Stimulated activated CD4-positive, alpha-beta T cell treated with anti-CD3 and anti-CD28 coated beads, Interleukin-1b, Interleukin-23, amount 100 ng/mL, for 4 hours (primary cell): ENCODE data around the gene RNGTT.

Experiments
- DNase-seq, 2 donors: peaks; one replicate each; pipeline ENCODE4 v3.0.0-alpha.2; 2020; ENCODE audit warnings: low read depth in 2 of 2

The RNGTT gene

DNA sequence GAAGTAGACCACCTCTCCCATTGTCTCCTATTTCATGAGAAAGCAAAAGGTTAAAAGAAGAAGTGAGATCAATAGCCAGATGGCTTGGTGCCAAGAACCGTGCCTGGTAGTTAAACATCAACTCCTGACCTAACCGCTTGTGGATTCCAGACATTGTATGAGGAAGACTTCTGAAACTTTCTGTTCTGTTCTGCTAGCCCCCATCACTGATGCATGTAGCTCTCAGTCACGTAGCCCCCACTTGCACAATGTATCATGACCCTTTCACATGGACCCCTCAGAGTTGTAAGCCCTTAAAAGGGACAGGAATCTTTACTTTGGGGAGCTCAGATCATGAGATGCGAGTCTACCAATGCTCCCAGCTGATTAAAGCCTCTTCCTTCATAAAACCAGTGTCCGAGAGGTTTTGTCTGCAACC is 301.2 kb downstream of the RNGTT start:
- no peak for DNase-seq

GRCh38 chr6:88661136-88661535 is 302.3 kb downstream of the RNGTT start:
- DNase-seq: no peak

DNA sequence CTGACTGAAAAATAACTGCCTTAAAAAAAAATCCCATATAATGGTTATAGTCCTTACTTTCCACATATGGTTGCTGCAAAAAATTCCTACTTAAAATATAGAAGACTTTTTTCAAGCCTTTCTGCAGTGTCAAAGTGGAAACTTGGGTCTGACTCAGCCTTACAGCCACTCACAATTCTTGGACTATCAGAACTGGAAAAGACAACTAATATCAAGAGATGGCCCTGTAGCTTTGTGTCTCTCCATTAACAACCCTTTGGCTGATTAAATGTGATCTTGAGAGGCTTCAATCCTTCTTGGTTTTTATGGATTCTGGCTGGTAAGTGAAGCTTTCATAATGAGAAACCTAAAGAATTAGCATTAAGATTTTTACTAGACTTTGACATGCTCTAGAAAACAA is 307.8 kb downstream of the RNGTT start:
- DNase-seq: no peak

DNA sequence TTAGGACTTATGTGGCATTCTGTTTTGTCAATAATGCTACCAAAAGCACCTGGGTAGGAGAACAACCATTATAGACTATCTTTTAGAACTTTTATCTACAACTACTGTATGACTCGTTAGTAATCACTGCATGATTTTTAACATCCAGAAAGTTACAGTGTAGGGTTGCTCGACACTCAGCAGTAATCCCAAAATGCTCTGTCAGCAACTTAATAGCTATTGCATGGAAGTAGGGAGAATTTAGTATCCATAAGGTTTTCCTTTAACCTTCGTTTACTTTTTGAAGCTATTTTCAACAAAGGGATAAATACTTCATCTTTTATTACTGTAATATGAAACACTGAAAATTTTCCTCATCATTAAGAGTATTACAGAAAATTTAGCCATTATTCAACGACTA is 309.5 kb downstream of the RNGTT start:
- DNase-seq: no peak

DNA sequence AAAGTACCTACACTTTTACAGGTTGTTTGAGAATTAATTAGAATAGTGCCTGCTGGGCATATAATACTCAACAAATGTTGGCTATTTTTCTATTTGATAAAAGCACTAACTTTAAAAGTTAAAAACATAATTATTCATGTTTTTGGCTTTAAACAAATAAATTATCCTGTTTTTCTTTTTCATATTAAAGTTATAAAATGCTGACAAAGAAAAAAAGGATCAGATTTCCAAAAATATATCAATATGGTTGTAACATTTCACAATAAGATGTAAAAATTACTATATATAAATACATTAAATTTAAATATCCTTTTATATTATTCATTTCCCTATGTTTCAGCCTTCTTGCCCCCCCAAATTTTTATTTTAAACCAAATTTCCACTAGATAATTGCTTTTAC is 312.0 kb downstream of the RNGTT start:
- DNase-seq: no peak

- no peak for DNase-seq
Measured at GRCh38 chr6:88650979-88651378, 312.4 kb downstream of the RNGTT start.

- DNase-seq: no peak
Measured at GRCh38 chr6:88650029-88650619, 313.3 kb downstream of the RNGTT start.

DNA sequence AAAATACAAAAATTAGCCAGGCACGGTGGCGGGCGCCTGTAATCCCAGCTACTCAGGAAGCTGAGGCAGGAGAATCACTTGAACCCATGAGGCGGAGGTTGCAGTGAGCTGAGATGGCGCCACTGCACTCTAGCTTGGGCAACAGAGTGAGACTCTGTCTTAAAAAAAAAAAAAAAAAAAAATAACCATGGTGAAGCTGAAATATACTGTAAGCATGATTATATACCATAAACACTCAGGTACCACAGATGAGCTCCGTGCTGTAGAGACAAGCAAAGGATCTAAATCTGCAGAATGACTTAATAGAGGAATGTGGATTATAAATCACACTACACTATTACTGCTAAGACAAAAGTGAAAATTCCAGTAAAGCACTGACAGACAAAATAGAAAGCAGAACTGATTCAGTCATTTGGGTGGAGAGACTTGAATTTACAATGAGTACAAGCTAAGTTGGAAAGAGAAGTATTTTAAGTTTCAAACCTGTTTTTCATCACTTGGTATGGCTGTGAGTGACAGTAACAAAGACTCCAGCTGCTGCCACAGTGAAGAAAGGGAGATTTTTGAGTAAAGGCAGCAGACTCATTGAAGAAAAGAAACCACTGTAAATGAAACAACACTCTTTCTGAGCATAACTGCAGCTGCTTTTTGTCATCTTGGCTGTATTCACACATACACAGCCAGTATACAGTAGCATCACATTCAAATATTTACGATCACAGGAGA is 322.1 kb downstream of the RNGTT start:
- DNase-seq: no peak

- no peak for DNase-seq
Measured at GRCh38 chr6:88637761-88638545, 325.5 kb downstream of the RNGTT start.

DNA sequence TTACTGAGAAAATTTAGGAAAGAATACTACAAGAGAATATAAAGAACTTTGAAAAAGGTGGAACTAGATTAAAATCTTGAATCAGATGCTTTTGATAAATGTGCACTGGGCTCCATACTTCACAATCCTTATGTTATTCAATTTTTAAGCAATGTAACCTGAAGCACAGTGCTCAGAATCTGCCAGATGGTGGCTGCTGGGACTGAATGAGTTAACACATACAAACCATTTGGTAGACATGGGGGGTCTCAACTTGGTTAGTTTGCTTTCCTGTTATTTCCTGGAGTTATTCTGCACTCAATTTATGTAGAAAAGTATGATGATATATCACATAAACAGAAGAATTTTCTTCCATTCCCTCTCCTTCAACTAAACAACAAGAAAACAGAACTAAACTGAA is 326.5 kb downstream of the RNGTT start:
- DNase-seq: no peak

DNA sequence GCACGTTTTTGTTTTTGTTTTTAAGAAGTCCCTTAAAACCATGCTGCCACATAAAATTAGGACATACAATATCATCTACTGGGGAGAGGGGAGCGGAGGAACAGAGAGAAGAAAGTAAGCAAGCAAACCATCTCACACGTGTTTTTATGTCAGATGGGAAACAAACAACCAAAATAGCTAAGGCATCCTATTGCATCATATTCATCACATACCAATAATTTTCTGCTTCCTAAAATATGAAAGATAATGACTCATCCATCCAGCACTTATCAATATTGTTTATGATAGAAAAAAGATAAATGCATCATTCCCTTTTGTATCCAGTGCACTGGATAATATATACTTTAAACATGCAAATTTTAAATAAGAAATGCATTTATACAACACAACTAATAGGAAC is 329.6 kb downstream of the RNGTT start:
- no peak for DNase-seq

DNA sequence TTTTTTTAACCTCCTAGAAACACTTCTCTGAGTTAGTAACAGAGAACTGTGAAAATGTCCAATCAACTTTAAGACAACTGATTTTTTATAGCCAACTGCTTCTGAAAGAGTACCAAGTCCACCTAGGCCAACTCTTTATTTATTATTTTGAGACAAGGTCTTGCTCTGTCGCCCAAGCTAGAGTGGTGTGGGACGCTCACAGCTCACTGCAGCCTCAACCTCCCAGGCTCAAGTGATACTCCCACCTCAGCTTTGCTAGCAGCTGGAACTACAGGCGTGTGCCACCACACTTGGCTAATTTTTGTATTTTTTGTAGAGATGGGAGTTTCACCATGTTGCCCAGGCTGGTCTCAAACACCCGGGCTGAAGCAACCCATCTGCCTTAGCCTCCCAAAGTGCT is 331.6 kb downstream of the RNGTT start:
- DNase-seq: no peak

DNA sequence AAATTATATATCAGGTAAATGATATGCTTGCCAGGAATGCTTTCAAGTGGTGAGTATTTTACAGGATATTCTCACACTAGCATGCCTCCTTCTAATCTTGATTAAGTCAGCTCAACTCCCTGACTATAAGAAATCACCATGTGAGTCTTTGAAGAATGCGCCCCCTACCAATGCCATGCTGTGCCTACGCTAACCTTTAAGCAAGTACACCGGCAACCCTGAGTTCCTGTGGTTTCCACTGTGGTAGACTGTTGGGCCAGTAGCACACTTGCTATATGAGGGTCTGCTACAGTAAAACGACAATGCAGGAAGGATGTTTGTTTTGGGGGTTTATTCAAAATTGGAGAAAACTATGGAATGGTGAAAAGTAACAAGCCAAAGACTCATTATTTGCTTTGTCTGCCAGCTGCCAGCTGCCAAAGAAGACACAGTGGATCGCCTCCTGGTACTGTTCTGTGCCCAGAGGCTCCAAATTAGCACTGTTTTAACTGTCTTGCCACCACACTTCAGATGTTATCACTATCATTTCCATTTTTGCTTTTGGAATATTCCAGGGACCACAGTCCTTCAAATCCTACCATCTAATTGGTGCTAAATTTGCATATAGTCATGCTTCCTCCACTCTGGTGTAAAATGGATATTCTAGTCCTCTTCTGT is 333.5 kb downstream of the RNGTT start:
- no peak for DNase-seq

GRCh38 chr6:88626460-88626859 is 337.0 kb downstream of the RNGTT start:
- DNase-seq: no peak

DNA sequence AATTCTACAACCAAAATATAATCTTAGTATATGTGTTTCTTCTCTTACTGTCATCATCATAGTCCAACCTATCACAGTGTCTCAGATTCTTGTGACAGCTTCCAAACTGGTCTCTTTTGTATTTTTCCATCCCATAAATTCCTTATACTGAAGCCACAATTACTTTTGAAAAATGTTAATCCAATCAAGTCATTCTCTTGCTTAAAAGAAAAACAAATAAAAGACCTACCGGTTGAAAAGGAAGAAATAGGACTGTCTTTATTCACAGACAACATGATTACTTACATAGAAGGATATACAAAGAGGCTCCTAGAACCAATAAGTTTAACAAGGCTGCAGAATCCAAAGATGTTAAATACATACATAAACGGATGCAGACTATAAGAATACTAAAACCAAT is 339.9 kb downstream of the RNGTT start:
- DNase-seq: no peak

DNA sequence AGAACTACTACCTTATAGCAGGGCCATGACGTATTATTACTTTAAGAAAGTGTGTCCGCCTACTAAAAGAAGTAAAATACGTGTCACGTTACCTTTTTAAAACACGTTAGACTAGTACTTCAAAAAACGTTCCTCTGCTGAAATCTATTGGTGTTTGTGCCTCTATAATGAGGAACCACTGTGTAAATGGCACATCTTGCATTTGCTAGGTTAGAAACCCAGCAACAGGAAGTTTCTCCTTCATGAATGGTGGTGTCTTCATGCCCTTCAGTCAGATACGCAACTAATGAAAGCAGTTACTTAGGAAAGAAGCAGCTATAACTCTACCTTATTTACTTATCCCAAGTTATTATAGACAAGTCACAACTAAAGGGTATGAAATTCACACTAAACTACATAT is 343.5 kb downstream of the RNGTT start:
- DNase-seq: no peak

- DNase-seq: no peak
Measured at GRCh38 chr6:88616380-88616779, 347.0 kb downstream of the RNGTT start.

DNA sequence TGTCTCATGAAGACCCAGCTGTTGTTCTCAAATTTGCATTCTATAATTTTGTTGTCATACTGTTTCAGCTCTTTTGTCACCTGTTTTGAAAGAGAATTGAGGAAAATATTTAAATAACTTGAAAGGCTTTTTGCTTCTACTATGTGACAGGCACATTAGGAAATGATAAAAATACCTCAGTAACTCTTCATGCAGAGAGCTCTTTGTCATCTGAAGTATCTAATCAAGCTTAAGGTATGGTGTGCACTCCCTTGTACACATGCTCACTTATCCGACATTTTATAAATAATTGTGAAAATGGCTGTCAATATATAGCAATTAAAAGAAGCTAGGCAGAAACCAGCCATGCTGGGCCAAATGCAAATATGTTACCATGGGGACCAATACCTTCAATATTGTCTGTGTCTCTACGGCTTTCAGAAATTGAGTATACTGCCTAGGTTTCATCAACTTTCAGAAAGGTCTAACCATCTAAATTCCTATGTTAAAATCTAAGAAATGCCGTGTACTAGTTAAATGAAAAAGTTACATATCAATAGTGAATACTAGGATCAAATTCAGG is 349.0 kb downstream of the RNGTT start:
- no peak for DNase-seq

GRCh38 chr6:88612631-88613030 is 350.8 kb downstream of the RNGTT start:
- no peak for DNase-seq

- DNase-seq: no peak
Measured at GRCh38 chr6:88611721-88612120, 351.7 kb downstream of the RNGTT start.

DNA sequence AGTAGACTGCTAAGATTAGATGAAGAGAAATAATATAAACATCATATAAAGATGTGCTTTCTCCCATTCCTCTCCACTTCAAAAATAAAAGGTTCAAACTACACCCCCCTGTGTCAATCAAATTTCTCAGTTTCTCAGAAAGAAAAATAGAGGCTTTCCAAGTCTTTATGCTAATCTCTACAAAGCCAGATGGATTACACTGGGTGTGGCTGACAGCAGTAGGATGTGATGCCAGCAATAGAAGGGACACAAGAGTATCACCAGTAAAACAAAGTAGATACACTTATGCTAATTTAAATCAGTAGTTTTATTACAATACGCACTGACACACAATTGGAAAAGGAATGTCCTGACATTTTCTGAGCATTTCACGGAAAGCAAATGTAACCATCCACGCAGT is 353.4 kb downstream of the RNGTT start:
- no peak for DNase-seq

GRCh38 chr6:88605271-88605670 is 358.1 kb downstream of the RNGTT start:
- no peak for DNase-seq
